Measurements from ENCODE around the gene NOX3.

Gene NOX3

GRCh38 chr6:155389130-155389529, 66.5 kb downstream of the NOX3 start:
- Histone ChIP-seq H3K36me3 (ENCODE audit: control insufficient read depth in 2 of 2, insufficient read depth in 2 of 2, low read length in 2 of 2) (no peaks in the 10 kb centered on the region), H3K27me3 (ENCODE audit: control insufficient read depth in 2 of 2, insufficient read depth in 2 of 2, low read length in 2 of 2) (no peaks in the 10 kb centered on the region), H3K9ac (ENCODE audit: low read depth in 1 of 2, low read length in 2 of 2) (no peak overlapping the region), H3K4me3 (ENCODE audit: low read length in 2 of 2) (no peak overlapping the region), H3K9me3 (ENCODE audit: control insufficient read depth in 2 of 2, low read length in 2 of 2) (no peaks in the 10 kb centered on the region), H3K27ac (ENCODE audit: low read depth in 2 of 2, low read length in 2 of 2) (no peak overlapping the region), H3K4me1 (ENCODE audit: control insufficient read depth in 2 of 2, insufficient read depth in 2 of 2, low read length in 2 of 2) (no peaks in the 10 kb centered on the region)

DNA sequence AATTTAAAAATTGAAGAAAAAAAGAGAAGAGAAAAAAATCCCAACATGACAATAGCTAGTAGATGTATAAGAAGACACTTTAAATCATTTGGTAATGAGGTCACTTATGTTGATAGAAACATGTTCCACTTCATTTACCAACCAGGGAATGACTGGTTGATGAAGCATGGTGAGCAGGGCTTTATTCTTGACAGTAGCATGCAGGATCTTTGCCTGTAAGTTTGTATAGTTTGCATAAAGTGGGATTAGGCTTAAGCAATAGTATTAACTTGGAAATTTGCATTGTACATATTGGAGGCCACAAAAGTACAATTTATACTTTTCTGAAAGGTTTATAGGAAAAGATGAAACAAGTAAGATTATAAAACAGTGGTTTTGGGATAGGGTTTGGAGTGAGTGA, 67.0 kb downstream of the NOX3 start:
- Histone ChIP-seq H3K4me3 (ENCODE audit: low read length in 2 of 2) (no peak overlapping the region), H3K27me3 (ENCODE audit: control insufficient read depth in 2 of 2, insufficient read depth in 2 of 2, low read length in 2 of 2) (no peaks in the 10 kb centered on the region), H3K9ac (ENCODE audit: low read depth in 1 of 2, low read length in 2 of 2) (no peak overlapping the region), H3K4me1 (ENCODE audit: control insufficient read depth in 2 of 2, insufficient read depth in 2 of 2, low read length in 2 of 2) (no peaks in the 10 kb centered on the region), H3K27ac (ENCODE audit: low read depth in 2 of 2, low read length in 2 of 2) (no peak overlapping the region), H3K36me3 (ENCODE audit: control insufficient read depth in 2 of 2, insufficient read depth in 2 of 2, low read length in 2 of 2) (no peaks in the 10 kb centered on the region), H3K9me3 (ENCODE audit: control insufficient read depth in 2 of 2, low read length in 2 of 2) (no peaks in the 10 kb centered on the region)

- Histone ChIP-seq H3K36me3 (ENCODE audit: control insufficient read depth in 2 of 2, insufficient read depth in 2 of 2, low read length in 2 of 2) (no peaks in the 10 kb centered on the region), H3K27ac (ENCODE audit: low read depth in 2 of 2, low read length in 2 of 2) (no peak overlapping the region), H3K9ac (ENCODE audit: low read depth in 1 of 2, low read length in 2 of 2) (no peak overlapping the region), H3K4me1 (ENCODE audit: control insufficient read depth in 2 of 2, insufficient read depth in 2 of 2, low read length in 2 of 2) (no peaks in the 10 kb centered on the region), H3K4me3 (ENCODE audit: low read length in 2 of 2) (no peak overlapping the region), H3K27me3 (ENCODE audit: control insufficient read depth in 2 of 2, insufficient read depth in 2 of 2, low read length in 2 of 2) (no peaks in the 10 kb centered on the region), H3K9me3 (ENCODE audit: control insufficient read depth in 2 of 2, low read length in 2 of 2) (no peaks in the 10 kb centered on the region)
Measured at GRCh38 chr6:155387481-155387880, 68.2 kb downstream of the NOX3 start.

- no peaks in the 10 kb centered on the region for H3K9me3 ChIP-seq (ENCODE audit: control insufficient read depth in 2 of 2, low read length in 2 of 2)
- no peaks in the 10 kb centered on the region for H3K36me3 ChIP-seq (ENCODE audit: control insufficient read depth in 2 of 2, insufficient read depth in 2 of 2, low read length in 2 of 2)
- H3K27me3 ChIP-seq (ENCODE audit: control insufficient read depth in 2 of 2, insufficient read depth in 2 of 2, low read length in 2 of 2): no peaks in the 10 kb centered on the region
- H3K4me1 ChIP-seq (ENCODE audit: control insufficient read depth in 2 of 2, insufficient read depth in 2 of 2, low read length in 2 of 2): no peaks in the 10 kb centered on the region
- no peak overlapping the region for H3K9ac ChIP-seq (ENCODE audit: low read depth in 1 of 2, low read length in 2 of 2)
- H3K27ac ChIP-seq (ENCODE audit: low read depth in 2 of 2, low read length in 2 of 2): no peak overlapping the region
- H3K4me3 ChIP-seq (ENCODE audit: low read length in 2 of 2): no peak overlapping the region
Measured at GRCh38 chr6:155384321-155384952, 71.2 kb downstream of the NOX3 start.

DNA sequence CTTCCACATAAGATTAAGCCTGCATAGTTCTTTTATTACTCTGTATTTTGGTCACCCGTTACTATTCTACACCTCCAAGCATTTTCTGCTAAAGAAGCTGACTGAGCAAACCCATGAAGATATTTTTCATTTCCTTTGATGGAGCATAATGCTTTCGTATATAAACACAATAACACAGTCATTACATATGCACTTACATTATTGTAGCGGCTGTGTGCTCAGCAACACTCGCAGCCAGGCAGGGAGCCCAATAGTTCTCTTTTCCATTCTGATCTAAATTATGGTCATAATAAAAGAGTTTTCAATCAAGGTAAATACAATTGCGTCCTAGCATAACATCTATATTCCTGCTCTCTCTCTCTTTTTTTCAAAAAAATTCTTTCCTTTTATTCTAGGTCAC, 71.7 kb downstream of the NOX3 start:
- Histone ChIP-seq H3K27me3 (ENCODE audit: control insufficient read depth in 2 of 2, insufficient read depth in 2 of 2, low read length in 2 of 2) (no peaks in the 10 kb centered on the region), H3K4me1 (ENCODE audit: control insufficient read depth in 2 of 2, insufficient read depth in 2 of 2, low read length in 2 of 2) (no peaks in the 10 kb centered on the region), H3K36me3 (ENCODE audit: control insufficient read depth in 2 of 2, insufficient read depth in 2 of 2, low read length in 2 of 2) (no peaks in the 10 kb centered on the region), H3K27ac (ENCODE audit: low read depth in 2 of 2, low read length in 2 of 2) (no peak overlapping the region), H3K9me3 (ENCODE audit: control insufficient read depth in 2 of 2, low read length in 2 of 2) (no peaks in the 10 kb centered on the region), H3K4me3 (ENCODE audit: low read length in 2 of 2) (no peak overlapping the region), H3K9ac (ENCODE audit: low read depth in 1 of 2, low read length in 2 of 2) (no peak overlapping the region)

- no peak overlapping the region for H3K4me3 ChIP-seq (ENCODE audit: low read length in 2 of 2)
- no peak overlapping the region for H3K27ac ChIP-seq (ENCODE audit: low read depth in 2 of 2, low read length in 2 of 2)
- no peak overlapping the region for H3K9ac ChIP-seq (ENCODE audit: low read depth in 1 of 2, low read length in 2 of 2)
- H3K27me3 ChIP-seq (ENCODE audit: control insufficient read depth in 2 of 2, insufficient read depth in 2 of 2, low read length in 2 of 2): no peaks in the 10 kb centered on the region
- H3K36me3 ChIP-seq (ENCODE audit: control insufficient read depth in 2 of 2, insufficient read depth in 2 of 2, low read length in 2 of 2): no peaks in the 10 kb centered on the region
- no peaks in the 10 kb centered on the region for H3K4me1 ChIP-seq (ENCODE audit: control insufficient read depth in 2 of 2, insufficient read depth in 2 of 2, low read length in 2 of 2)
- no peaks in the 10 kb centered on the region for H3K9me3 ChIP-seq (ENCODE audit: control insufficient read depth in 2 of 2, low read length in 2 of 2)
Measured at GRCh38 chr6:155382338-155382685, 73.3 kb downstream of the NOX3 start.

- no peaks in the 10 kb centered on the region for H3K27me3 ChIP-seq (ENCODE audit: control insufficient read depth in 2 of 2, insufficient read depth in 2 of 2, low read length in 2 of 2)
- H3K36me3 ChIP-seq (ENCODE audit: control insufficient read depth in 2 of 2, insufficient read depth in 2 of 2, low read length in 2 of 2): no peaks in the 10 kb centered on the region
- H3K9ac ChIP-seq (ENCODE audit: low read depth in 1 of 2, low read length in 2 of 2): no peak overlapping the region
- H3K27ac ChIP-seq (ENCODE audit: low read depth in 2 of 2, low read length in 2 of 2): no peak overlapping the region
- no peaks in the 10 kb centered on the region for H3K9me3 ChIP-seq (ENCODE audit: control insufficient read depth in 2 of 2, low read length in 2 of 2)
- H3K4me1 ChIP-seq (ENCODE audit: control insufficient read depth in 2 of 2, insufficient read depth in 2 of 2, low read length in 2 of 2): no peaks in the 10 kb centered on the region
- no peak overlapping the region for H3K4me3 ChIP-seq (ENCODE audit: low read length in 2 of 2)
Measured at GRCh38 chr6:155381673-155382337, 73.8 kb downstream of the NOX3 start.

DNA sequence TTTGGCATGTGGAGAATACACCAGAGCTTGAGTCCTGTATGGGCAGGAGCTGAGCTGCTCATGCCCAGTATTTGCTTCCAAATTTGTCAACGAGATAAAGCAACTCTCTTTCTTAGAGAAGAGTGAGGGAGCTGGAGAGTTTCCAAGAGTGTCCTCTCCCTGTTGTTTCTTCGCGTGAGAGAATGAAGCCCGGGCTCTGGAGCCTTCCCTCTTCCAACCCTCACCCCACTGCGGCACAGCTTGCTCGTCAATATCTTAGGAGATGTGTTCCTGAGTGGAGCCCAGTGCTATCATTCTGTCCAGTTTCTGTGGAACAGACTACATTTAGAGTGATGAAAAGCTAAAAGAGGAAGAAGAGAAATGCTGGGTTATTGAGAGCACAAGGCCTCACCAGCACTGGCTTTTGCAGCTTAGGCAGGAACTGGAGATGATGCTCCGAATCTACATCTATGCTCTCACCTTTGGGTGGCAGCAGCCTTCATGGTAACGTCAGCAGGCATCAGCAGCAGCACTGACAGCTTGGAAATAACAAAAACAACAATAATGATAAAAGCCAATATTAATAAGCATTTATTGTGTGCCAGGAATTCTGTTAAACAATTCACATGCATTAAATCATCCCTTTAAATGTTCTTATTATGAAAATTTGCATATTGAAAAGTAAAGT, 74.8 kb downstream of the NOX3 start:
- Histone ChIP-seq H3K9me3 (ENCODE audit: control insufficient read depth in 2 of 2, low read length in 2 of 2) (no peaks in the 10 kb centered on the region), H3K36me3 (ENCODE audit: control insufficient read depth in 2 of 2, insufficient read depth in 2 of 2, low read length in 2 of 2) (no peaks in the 10 kb centered on the region), H3K9ac (ENCODE audit: low read depth in 1 of 2, low read length in 2 of 2) (no peak overlapping the region), H3K27ac (ENCODE audit: low read depth in 2 of 2, low read length in 2 of 2) (no peak overlapping the region), H3K27me3 (ENCODE audit: control insufficient read depth in 2 of 2, insufficient read depth in 2 of 2, low read length in 2 of 2) (no peaks in the 10 kb centered on the region), H3K4me1 (ENCODE audit: control insufficient read depth in 2 of 2, insufficient read depth in 2 of 2, low read length in 2 of 2) (no peaks in the 10 kb centered on the region), H3K4me3 (ENCODE audit: low read length in 2 of 2) (no peak overlapping the region)

GRCh38 chr6:155378724-155379123, 76.9 kb downstream of the NOX3 start:
- no peaks in the 10 kb centered on the region for H3K9me3 ChIP-seq (ENCODE audit: control insufficient read depth in 2 of 2, low read length in 2 of 2)
- no peaks in the 10 kb centered on the region for H3K36me3 ChIP-seq (ENCODE audit: control insufficient read depth in 2 of 2, insufficient read depth in 2 of 2, low read length in 2 of 2)
- H3K4me1 ChIP-seq (ENCODE audit: control insufficient read depth in 2 of 2, insufficient read depth in 2 of 2, low read length in 2 of 2): no peaks in the 10 kb centered on the region
- H3K9ac ChIP-seq (ENCODE audit: low read depth in 1 of 2, low read length in 2 of 2): no peak overlapping the region
- no peak overlapping the region for H3K27ac ChIP-seq (ENCODE audit: low read depth in 2 of 2, low read length in 2 of 2)
- no peaks in the 10 kb centered on the region for H3K27me3 ChIP-seq (ENCODE audit: control insufficient read depth in 2 of 2, insufficient read depth in 2 of 2, low read length in 2 of 2)
- no peak overlapping the region for H3K4me3 ChIP-seq (ENCODE audit: low read length in 2 of 2)

- no peaks in the 10 kb centered on the region for H3K36me3 ChIP-seq (ENCODE audit: control insufficient read depth in 2 of 2, insufficient read depth in 2 of 2, low read length in 2 of 2)
- no peak overlapping the region for H3K27ac ChIP-seq (ENCODE audit: low read depth in 2 of 2, low read length in 2 of 2)
- H3K9me3 ChIP-seq (ENCODE audit: control insufficient read depth in 2 of 2, low read length in 2 of 2): no peaks in the 10 kb centered on the region
Measured at GRCh38 chr6:155378276-155378675, 77.4 kb downstream of the NOX3 start.

More at GRCh38 chr6:155378276-155378675, 77.4 kb downstream of the NOX3 start:
- Histone ChIP-seq H3K4me1 (ENCODE audit: control insufficient read depth in 2 of 2, insufficient read depth in 2 of 2, low read length in 2 of 2) (no peaks in the 10 kb centered on the region), H3K9ac (ENCODE audit: low read depth in 1 of 2, low read length in 2 of 2) (no peak overlapping the region), H3K4me3 (ENCODE audit: low read length in 2 of 2) (no peak overlapping the region), H3K27me3 (ENCODE audit: control insufficient read depth in 2 of 2, insufficient read depth in 2 of 2, low read length in 2 of 2) (no peaks in the 10 kb centered on the region)
